Coronary artery (tissue), 2 donors: ENCODE data around the gene DNER.
A peak's percentile ranks its signal among the peaks of the same experiment; 100 is the strongest.

Experiments used
- DNase-seq: peaks from one replicate; pipeline ENCODE4 v3.0.0-alpha.2; 2017; ENCODE audit warnings: low spot score
- H3K27ac ChIP-seq, 2 donors: fragments of 200-600 bp; sonication (generic); one replicate each; pipeline ENCODE4 v1.5.1; 2016 to 2019
- H3K4me3 ChIP-seq: fragments of 200-600 bp; sonication (generic); 2 replicates; pipeline ENCODE4 v1.5.1; 2016; ENCODE audit warnings: mild to moderate bottlenecking, moderate library complexity
- TF ChIP-seq, protein P1 (sequence below): fragments of 200-600 bp; sonication (generic); IDR thresholded peaks from one replicate; pipeline ENCODE4 v1.5.1; 2019; ENCODE audit warnings: antibody characterized with exemption

Gene DNER

GRCh38 chr2:229591611-229592010 is 122.7 kb downstream of the DNER start:
- H3K27ac ChIP-seq: no peak overlapping the region
- TF ChIP-seq, protein P1, sequence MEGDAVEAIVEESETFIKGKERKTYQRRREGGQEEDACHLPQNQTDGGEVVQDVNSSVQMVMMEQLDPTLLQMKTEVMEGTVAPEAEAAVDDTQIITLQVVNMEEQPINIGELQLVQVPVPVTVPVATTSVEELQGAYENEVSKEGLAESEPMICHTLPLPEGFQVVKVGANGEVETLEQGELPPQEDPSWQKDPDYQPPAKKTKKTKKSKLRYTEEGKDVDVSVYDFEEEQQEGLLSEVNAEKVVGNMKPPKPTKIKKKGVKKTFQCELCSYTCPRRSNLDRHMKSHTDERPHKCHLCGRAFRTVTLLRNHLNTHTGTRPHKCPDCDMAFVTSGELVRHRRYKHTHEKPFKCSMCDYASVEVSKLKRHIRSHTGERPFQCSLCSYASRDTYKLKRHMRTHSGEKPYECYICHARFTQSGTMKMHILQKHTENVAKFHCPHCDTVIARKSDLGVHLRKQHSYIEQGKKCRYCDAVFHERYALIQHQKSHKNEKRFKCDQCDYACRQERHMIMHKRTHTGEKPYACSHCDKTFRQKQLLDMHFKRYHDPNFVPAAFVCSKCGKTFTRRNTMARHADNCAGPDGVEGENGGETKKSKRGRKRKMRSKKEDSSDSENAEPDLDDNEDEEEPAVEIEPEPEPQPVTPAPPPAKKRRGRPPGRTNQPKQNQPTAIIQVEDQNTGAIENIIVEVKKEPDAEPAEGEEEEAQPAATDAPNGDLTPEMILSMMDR: no peak
- no peak overlapping the region for H3K4me3 ChIP-seq
- no peak for DNase-seq

GRCh38 chr2:229586746-229587705 is 127.3 kb downstream of the DNER start:
- Histone ChIP-seq H3K4me3 (peak overlapping the region; percentile 26), H3K27ac (no peak overlapping the region)
- DNase-seq: peak; percentile 78
- TF ChIP-seq, protein P1: peak; percentile 77

GRCh38 chr2:229586012-229586411 is 128.3 kb downstream of the DNER start:
- Histone ChIP-seq H3K27ac (no peak overlapping the region), H3K4me3 (no peak overlapping the region)
- DNase-seq: no peak
- TF ChIP-seq, protein P1: no peak

DNA sequence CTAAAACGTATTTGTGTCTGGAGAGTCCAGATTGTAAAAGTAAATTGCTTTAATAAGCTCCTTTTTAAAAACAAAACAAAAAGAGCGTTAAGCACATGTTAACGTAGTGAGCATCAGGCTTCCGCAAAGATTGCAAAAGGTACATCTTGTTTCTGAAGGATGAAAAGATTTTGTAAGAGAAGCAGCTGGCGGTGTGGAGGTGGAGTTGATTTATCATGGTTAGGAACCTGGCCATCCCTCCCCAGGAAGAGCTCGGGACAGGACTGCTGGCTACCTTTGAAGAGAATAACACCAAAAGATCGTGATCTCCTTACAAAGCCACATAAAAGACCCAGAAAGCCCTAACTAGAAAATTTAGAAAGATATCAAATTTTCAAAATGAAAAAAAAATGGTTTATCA is 132.2 kb downstream of the DNER start:
- TF ChIP-seq, protein P1: no peak
- Histone ChIP-seq H3K4me3 (no peak overlapping the region), H3K27ac (no peak overlapping the region)
- DNase-seq: no peak

- no peak overlapping the region for H3K27ac ChIP-seq
- DNase-seq: no peak
- TF ChIP-seq, protein P1: no peak
- no peak overlapping the region for H3K4me3 ChIP-seq
These were observed 136.1 kb downstream of the DNER start for GRCh38 chr2:229578052-229578846.

- no peak for DNase-seq
- Histone ChIP-seq H3K27ac (no peak overlapping the region), H3K4me3 (no peak overlapping the region)
- TF ChIP-seq, protein P1: no peak
These were observed 138.6 kb downstream of the DNER start for GRCh38 chr2:229575569-229576315.
